Activated CD4-positive, alpha-beta T cell treated with anti-CD3 and anti-CD28 coated beads for 24 hours (primary cell): Measurements from ENCODE around the gene RNF207.

Source experiments
- DNase-seq, 2 donors: peaks; one replicate each; pipeline ENCODE4 v3.0.0-alpha.2; 2020; ENCODE audit warnings: low read depth in 2 of 2

The RNF207 gene

DNA sequence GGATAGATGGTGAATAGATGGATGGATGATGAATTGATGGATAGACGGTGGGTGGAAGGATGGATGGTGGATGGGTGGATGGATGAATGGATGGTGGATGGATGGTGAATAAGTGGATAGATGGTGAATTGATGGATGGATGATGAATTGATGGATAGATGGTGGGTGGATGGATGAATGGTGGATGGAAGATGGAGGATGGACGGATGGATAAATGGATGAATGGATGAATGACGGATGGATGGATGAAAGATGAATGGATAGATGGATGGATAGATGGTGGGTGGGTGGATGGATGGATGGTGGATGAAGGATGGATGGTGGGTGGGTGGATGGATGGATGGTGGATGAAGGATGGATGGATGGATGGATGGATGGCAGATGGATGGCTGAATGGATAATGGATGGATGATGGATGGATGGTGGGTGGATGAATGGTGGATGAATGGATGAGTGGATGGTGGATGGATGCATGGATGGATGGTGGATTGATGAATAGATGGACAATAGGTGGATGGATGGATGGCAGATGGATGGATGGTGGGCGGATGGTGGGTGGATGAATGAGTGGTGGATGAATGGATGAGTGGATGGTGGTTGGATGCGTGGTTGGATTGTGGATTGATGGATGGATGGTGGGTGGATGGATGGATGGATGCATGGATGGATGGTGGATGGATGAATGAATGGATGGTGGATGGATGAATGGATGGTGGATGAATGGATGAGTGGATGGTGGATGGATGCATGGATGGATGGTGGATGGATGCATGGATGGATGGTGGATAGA, 31.1 kb upstream of the RNF207 start:
- DNase-seq: no peak

DNA sequence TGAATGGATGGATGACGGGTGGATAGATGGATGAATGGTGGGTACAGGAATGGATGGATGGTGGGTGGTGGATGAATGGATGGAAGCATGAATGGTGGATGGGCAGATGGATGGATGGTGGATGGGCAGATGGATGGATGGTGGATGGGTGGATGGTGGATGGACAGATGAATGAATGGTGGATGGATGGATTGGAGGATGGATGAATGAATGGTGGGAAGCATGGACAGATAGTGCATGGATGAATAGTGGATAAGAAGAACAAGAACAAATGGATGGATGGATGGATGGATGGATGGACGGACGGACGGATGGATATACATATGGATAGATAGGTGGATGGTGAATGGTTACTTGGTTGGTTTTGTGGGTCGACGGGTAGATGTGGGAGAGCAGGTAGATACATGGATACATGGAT, 30.5 kb upstream of the RNF207 start:
- DNase-seq: no peak

GRCh38 chr1:6176779-6177178, 29.1 kb upstream of the RNF207 start:
- no peak for DNase-seq

GRCh38 chr1:6177681-6178380, 28.1 kb upstream of the RNF207 start:
- no peak for DNase-seq

- DNase-seq: no peak
Observed at GRCh38 chr1:6178751-6179563, 27.0 kb upstream of the RNF207 start.

- DNase-seq: no peak
Observed at GRCh38 chr1:6179564-6180175, 26.2 kb upstream of the RNF207 start.

GRCh38 chr1:6180268-6180706, 25.6 kb upstream of the RNF207 start, which contains the start of gene CHD5:
Gene CHD5, minus strand, starts transcription at chr1:6180321. Its CDS starts 298 bp downstream, at chr1:6180023.
- DNase-seq: no peak

DNA sequence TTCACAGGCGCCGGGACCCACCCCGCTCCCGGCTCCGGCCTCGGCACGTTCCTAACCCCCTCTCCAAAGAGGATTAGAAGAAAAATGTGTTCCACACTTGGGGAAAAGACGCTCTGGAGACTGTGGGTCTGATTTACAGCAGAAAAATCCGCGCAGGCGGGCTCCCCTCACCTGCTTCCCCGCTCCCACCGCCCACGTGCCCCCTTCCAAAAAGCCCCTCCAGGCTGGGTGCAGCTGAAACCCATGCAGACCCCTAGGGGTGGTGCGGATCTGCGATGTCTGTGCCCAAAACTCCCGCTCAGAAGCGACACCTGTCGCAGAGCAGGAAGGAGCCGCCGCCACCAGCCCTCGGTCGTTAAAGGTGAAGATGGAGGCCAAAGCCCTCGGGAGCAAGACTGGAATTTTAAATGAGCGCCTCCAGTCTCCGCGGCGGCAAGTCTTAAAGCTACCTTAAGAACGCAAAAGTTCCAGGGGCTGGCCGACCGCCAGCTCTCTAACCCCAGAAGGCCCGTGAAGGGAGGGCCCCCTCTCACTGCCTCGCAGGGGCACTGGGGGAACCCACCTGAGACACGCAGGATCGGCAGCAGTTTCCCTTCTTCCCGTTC, 25.1 kb upstream of the RNF207 start:
- DNase-seq: no peak

DNA sequence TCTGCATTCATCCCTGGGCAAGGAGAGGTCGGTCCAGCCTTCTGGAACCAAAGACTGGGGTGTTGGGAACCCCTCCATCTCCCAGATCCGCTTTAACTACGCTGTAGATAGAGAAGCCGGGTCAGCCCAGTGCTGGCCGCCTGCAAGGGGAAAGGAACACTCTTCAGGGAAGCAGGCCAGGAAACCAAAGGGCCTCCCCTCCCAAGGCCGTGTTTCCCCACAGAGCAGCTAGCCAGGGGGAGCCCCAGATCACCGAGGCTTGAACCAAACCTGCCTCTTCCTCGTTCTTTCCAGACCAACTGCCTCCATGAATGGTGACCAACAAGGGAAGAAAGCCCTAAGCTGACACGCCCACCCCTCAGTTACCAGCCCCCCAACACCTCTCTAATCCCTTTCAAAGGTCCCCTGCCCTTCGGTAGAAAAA, 24.6 kb upstream of the RNF207 start:
- DNase-seq: no peak

DNA sequence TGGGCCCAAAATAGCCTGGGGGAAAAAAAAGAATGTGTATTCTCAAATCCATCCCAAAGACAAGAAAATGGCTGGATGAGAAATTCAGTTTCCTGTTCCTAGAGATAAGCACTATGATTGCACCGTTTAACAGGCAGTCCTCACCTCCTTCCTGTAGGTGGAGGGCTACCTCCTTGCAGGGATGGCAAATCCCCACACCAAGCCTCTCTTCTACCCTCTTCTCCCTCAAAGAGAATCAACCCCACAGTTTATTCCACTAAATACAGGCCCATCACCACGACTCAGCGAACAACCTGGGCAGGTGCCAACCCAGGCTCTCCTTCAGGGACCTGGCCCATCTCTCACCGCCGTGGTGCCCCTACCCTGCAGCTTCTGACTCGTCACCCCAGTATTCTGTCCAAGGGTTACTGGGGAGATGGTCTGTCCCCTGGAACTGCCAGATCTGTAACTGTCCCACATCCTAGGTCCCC, 22.4 kb upstream of the RNF207 start:
- DNase-seq: no peak

GRCh38 chr1:6184083-6184783, 21.7 kb upstream of the RNF207 start:
- DNase-seq: no peak

DNA sequence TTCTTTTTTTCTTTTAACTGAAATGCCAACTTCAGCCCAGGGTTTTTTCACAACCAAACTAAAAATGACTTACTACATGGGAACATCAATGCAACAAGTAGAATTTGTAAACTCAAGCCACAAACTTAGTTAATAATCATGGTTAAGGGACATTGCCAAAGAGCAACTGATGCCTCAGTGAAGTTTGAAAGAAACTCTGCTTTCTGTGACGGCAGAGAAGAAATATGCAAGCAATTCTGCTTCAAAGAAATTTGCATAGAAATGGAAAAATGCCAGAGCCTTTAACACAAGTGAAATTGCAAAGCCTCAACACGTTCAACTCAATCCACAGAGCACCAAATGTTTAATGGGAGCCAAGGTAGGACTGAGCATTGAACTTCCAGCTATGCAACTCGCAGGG, 20.8 kb upstream of the RNF207 start:
- no peak for DNase-seq

GRCh38 chr1:6185635-6186382, 20.1 kb upstream of the RNF207 start:
- DNase-seq: no peak

DNA sequence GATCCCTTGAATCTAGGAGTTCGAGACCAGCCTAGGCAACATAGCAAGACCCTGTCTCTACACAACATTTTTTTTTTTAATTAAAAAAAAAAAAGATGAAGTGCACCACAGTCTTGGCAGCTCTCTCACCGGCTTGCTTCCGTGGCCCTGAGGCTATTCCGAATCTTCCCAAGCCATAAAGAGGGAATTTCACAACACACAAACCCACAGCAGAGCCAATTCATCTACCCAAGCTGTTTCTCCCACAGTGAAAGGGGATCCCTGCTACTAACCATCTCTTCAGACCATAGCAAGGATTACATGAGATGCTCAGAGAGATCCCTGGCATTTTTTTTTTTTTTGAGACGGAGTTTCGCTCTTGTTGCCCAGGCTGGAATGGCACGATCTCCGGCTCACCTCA, 17.5 kb upstream of the RNF207 start:
- no peak for DNase-seq

- DNase-seq: no peak
Observed at GRCh38 chr1:6191968-6192367, 14.0 kb upstream of the RNF207 start.

- DNase-seq: no peak
Observed at GRCh38 chr1:6197746-6198427, 8.0 kb upstream of the RNF207 start.

- DNase-seq: no peak
Observed at GRCh38 chr1:6198646-6199297, 7.1 kb upstream of the RNF207 start.

DNA sequence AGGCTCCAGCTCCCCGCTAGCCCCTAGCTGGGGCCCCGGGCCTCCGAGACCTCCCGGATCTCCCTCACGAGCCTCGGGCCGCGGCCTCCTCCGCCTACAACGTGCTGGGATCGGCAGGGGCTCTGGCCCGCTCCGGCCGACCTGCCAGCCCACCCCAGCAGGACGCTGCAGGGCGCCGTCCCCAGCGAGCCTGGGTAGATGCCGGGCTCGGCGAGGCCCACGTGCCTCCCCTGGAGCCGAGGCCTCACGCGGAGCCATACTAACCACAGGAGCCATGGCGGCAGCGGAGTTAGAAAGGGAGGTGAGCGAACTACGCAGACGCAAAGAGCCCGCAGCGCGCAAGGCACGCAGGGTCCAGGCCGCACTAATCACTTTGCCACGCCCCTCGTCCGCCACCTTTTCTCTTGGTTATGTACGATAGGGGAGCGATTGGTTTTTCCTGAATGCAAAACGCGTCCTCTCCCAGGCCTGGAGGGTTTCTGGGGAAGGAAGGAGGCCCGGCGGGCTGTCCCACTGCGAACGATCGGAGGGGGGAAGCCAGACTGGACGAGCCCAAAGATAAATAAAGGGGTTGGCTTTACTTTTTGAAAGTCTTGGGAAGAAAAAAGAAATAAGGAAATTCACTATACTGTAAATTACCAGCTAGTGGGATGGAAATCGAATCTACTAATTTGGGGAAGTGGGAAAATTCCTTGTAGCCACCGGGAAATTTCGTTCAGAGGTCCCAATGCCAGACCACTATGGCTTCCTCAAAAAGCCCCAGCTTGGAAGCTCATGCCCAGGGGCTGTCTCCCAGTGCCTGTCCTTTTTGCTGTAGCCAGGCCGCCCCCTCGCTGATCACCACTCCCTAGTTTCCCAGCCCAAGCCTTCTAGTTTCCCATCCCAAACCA, 6.4 kb upstream of the RNF207 start, which contains the start of gene RPL22:
Gene RPL22, minus strand, starts transcription at position 298 of the 890 bp plus-strand sequence. Its CDS starts 22 bp downstream, at position 276.
- peak; percentile 95 to 97 for DNase-seq
